Left lung (tissue), 10 donors: ENCODE results near the gene NDUFA9. TPM values are rescaled to one million over a fixed set of nuclear protein-coding genes. Genes with fewer than 3 reads are reported as not detected.

Experiments
- ATAC-seq: fragments of 200-7000 bp; cut with Tn5 transposase; one replicate; pipeline ENCODE4 v1.9.1; 2020; ENCODE audit warnings: moderate library complexity
- DNase-seq, 4 donors: peaks; one replicate each; pipeline ENCODE4 v3.0.0-alpha.2; 2013 to 2020
- H3K27ac ChIP-seq, 2 donors: fragments of 200-600 bp; sonication (generic) in 1 of 2; one replicate each; pipeline versions ENCODE4 v1.5.0 to v1.8.0; 2020 to 2021
- H3K27me3 ChIP-seq, 2 donors: fragments of 200-600 bp; sonication (generic) in 1 of 2; one replicate each; pipeline versions ENCODE4 v1.5.0 to v1.8.0; 2020 to 2021
- H3K36me3 ChIP-seq, 2 donors: fragments of 200-600 bp; sonication (generic) in 1 of 2; one replicate each; pipeline versions ENCODE4 v1.5.0 to v1.8.0; 2020 to 2021
- H3K4me1 ChIP-seq, 2 donors: fragments of 200-600 bp; one replicate each; pipeline ENCODE4 v1.8.0; 2021
- H3K4me3 ChIP-seq, 2 donors: fragments of 200-600 bp; sonication (generic) in 1 of 2; one replicate each; pipeline versions ENCODE4 v1.5.0 to v1.8.0; 2020 to 2021; ENCODE audit warnings: mild to moderate bottlenecking in 1 of 2
- H3K9me3 ChIP-seq, 2 donors: fragments of 200-600 bp; sonication (generic) in 1 of 2; one replicate each; pipeline versions ENCODE4 v1.5.0 to v1.8.0; 2020 to 2021
- CTCF ChIP-seq, 2 donors: fragments of 200-600 bp; sonication (generic) in 1 of 2; IDR thresholded peaks; one replicate each; pipeline versions ENCODE4 v1.5.0 to v1.8.0; 2021; ENCODE audit warnings: antibody characterized with exemption in 2 of 2
- intact Hi-C, 2 donors: fragments of 100-400 bp; cut with DNase I; formaldehyde crosslinking; loops; one replicate each; pipeline versions ENCODE4 v1.11.2 to v1.14.2; 2022
- polyA plus RNA-seq, 6 donors: library from polyadenylated mRNA; unstranded; fragments of 120-200 nt; gene quantifications; one replicate each; pipeline ENCODE4 v1.2.1, GENCODE V29; 2013; ENCODE audit not compliant: insufficient read length in 6 of 6
- total RNA-seq, 2 donors: library from RNA; stranded (reverse); fragmentation: NEBNext Ultra II Directional; extraction: Animal tissue kit (Norgen Biotek cat#: 25700); gene quantifications; one replicate each; pipeline ENCODE4 v1.2.1, GENCODE V29; 2021
- donor health status: DM: no; HTN: yes; CAD: no.
- donor health status: DM: no; HTN: no; CAD: no.

NDUFA9 gene
- total and polyA plus RNA-seq, 8 donors, result 77.9 to 106 (median 91.0) TPM

- ATAC-seq (no peak), DNase-seq (no peak)
- peaks cover under 1 to 100% of the 10 kb centered on the region in 2 donors for H3K36me3 ChIP-seq
- H3K4me3 ChIP-seq, result no peak overlapping the region
- no peaks in the 10 kb centered on the region for H3K27me3 ChIP-seq
- no peak overlapping the region for H3K27ac ChIP-seq
- no peaks in the 10 kb centered on the region for H3K4me1 ChIP-seq
- intact Hi-C loops, result no loop called here
- no peaks in the 10 kb centered on the region for H3K9me3 ChIP-seq
- TF ChIP-seq CTCF (IDR thresholded peaks at IDR 0.05), result no peak
These were observed 16.3 kb downstream of the NDUFA9 start for GRCh38 chr12:4665236-4665635.

GRCh38 chr12:4679711-4680110, 30.8 kb downstream of the NDUFA9 start:
- no peak for TF ChIP-seq CTCF (IDR thresholded peaks at IDR 0.05)
- H3K4me1 ChIP-seq, result no peaks in the 10 kb centered on the region
- no peak for DNase-seq
- H3K27ac ChIP-seq, result no peak overlapping the region
- no peak overlapping the region for H3K4me3 ChIP-seq
- intact Hi-C loops, result no loop called here
- no peaks in the 10 kb centered on the region for H3K9me3 ChIP-seq
- no peaks in the 10 kb centered on the region for H3K27me3 ChIP-seq
- no peak for ATAC-seq
- peaks cover 0 to 33% of the 10 kb centered on the region in 2 donors for H3K36me3 ChIP-seq

GRCh38 chr12:4681732-4682131, 32.8 kb downstream of the NDUFA9 start:
- H3K4me1 ChIP-seq, result no peaks in the 10 kb centered on the region
- H3K27ac ChIP-seq, result no peak overlapping the region
- no peak overlapping the region for H3K4me3 ChIP-seq
- no peak for TF ChIP-seq CTCF (IDR thresholded peaks at IDR 0.05)
- peaks cover 0 to 53% of the 10 kb centered on the region in 2 donors for H3K36me3 ChIP-seq
- H3K9me3 ChIP-seq, result no peaks in the 10 kb centered on the region
- no peak for ATAC-seq
- no peak for DNase-seq
- intact Hi-C loops, result no loop called here
- no peaks in the 10 kb centered on the region for H3K27me3 ChIP-seq

GRCh38 chr12:4685317-4685716, 36.4 kb downstream of the NDUFA9 start:
- H3K4me3 ChIP-seq, result no peak overlapping the region
- H3K36me3 ChIP-seq, result peaks cover 0 to 84% of the 10 kb centered on the region in 2 donors
- no peak for TF ChIP-seq CTCF (IDR thresholded peaks at IDR 0.05)
- DNase-seq (no peak), ATAC-seq (no peak)
- intact Hi-C loops, result no loop called here
- H3K4me1 ChIP-seq, result no peaks in the 10 kb centered on the region
- no peaks in the 10 kb centered on the region for H3K27me3 ChIP-seq
- no peaks in the 10 kb centered on the region for H3K9me3 ChIP-seq
- no peak overlapping the region for H3K27ac ChIP-seq

- H3K9me3 ChIP-seq, result no peaks in the 10 kb centered on the region
- no peak for DNase-seq
- no peak overlapping the region for H3K27ac ChIP-seq
- peaks cover 0 to 55% of the 10 kb centered on the region in 2 donors for H3K36me3 ChIP-seq
- no peak overlapping the region for H3K4me3 ChIP-seq
- ATAC-seq, result no peak
- no peaks in the 10 kb centered on the region for H3K27me3 ChIP-seq
- intact Hi-C loops, result no loop called here
- H3K4me1 ChIP-seq, result no peaks in the 10 kb centered on the region
- no peak for TF ChIP-seq CTCF (IDR thresholded peaks at IDR 0.05)
These were observed 41.8 kb downstream of the NDUFA9 start for GRCh38 chr12:4690760-4691159.

Other genes with a start within 250 kb of the NDUFA9 start
- not detected for gene FGF6, start 203.3 kb upstream of the NDUFA9 start, total RNA-seq
- gene FGF6, start 203.3 kb upstream of the NDUFA9 start, polyA plus RNA-seq, result not detected
- gene RAD51AP1, start 110.2 kb upstream of the NDUFA9 start, total RNA-seq, result 1 to 10 TPM; 7.5 TPM
- 10 to 100 TPM; 19.1 to 41.3 (median 30.1) TPM for gene RAD51AP1, start 110.2 kb upstream of the NDUFA9 start, polyA plus RNA-seq
- gene DYRK4, start 86.9 kb upstream of the NDUFA9 start, total RNA-seq, result 10 to 100 TPM; 35.0 to 36.2 TPM
- gene DYRK4, start 86.9 kb upstream of the NDUFA9 start, polyA plus RNA-seq, result 10 to 100 TPM; 53.4 to 65.4 (median 59.9) TPM
- 1 to 10 TPM; 1.7 to 2.8 TPM for gene AKAP3, start 63 bp upstream of the NDUFA9 start, total RNA-seq
- gene AKAP3, start 63 bp upstream of the NDUFA9 start, polyA plus RNA-seq, result 1 to 10 TPM; 1.0 to 4.5 (median 2.0) TPM
- gene GALNT8, start 71.3 kb downstream of the NDUFA9 start, total RNA-seq, result under 1 TPM; 0.09 to 0.50 TPM
- 1 to 10 TPM in 5 of 6 donors, under 1 TPM in 1; 0.95 to 2.3 (median 1.5) TPM for gene GALNT8, start 71.3 kb downstream of the NDUFA9 start, polyA plus RNA-seq